ENCODE data around the gene ITGB5. TPM values are rescaled to one million over a fixed set of nuclear protein-coding genes. Genes with fewer than 3 reads are reported as not detected.
"Not testable (repeated sequence)": the region's sequence is repeated elsewhere in the genome, so short reads cannot be mapped to it uniquely, and the experiment has no call there.

ITGB5 gene
- total RNA-seq, 5 donors from 2014 or later (not counting 1 experiment from before 2014, with no cell fraction given): 1.2 to 2.5 (median 1.7) TPM

DNA sequence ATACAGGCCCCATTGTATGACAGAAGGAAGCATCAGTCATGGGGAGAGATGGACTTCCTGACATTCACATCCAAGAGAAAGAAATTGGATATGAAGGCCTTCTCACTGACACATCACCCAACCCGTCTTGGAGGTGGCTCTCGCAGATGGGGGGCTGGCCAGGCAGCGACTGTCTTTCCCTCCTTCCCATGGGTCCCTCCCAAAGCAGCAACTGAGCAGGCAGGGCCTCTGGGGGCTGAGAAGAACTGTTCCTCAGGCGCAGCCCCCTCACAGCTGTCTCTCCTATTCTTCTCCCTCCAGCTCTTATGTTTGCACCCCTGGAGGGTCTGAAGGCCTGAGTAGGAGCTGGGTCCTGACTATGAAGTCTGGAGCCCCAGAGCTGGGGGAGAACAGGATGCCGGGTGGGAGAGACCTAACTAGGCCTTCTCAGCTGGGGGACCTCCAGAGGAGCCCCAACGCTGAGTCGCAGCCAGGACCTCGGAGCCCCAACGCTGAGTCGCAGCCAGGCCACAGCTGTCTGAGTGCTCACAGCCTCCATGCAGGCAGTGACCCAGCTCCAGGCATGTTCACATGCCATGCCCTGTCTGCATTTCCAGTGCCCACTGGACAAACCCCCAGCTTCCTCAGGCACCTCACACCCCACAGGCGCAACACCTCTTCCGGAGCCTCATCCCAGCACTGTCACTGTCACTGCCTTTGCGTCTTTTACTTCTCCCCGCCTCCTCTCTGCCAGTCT lies 127.3 kb downstream of the ITGB5 start:
- ChIA-PET POLR2A (interaction anchor here in 1 of 2 donors (0.6 kb wide), 1 partner anchor 140 kb away, joined by 6 read pairs; no protein-coding TSS in a partner anchor), CTCF (interaction anchor here (1.0 to 6.6 kb wide), 8 partner anchors 11 to 826 kb away, joined by 3 to 89 read pairs (median 5); no protein-coding TSS in a partner anchor)
- ATAC-seq (replicated peaks in 1 of 4) (no peak), DNase-seq (no peak)
- Histone ChIP-seq H3K27ac (ENCODE audit: low read length) (no peak overlapping the region), H3K9me3 (no peaks in the 10 kb centered on the region), H3K4me3 (ENCODE audit: control insufficient read depth in 1 of 2, extremely low read depth in 1 of 2, low read length in 1 of 2) (no peak overlapping the region), H3K4me1 (ENCODE audit: control insufficient read depth in 1 of 2, extremely low read depth in 1 of 2, insufficient read depth in 2 of 2, low read length in 2 of 2) (peaks cover 0 to 7% of the 10 kb centered on the region in 2 experiments), H3K27me3 (replicated peaks in 1 of 2; ENCODE audit: control insufficient read depth in 2 of 2, extremely low read depth in 1 of 2, insufficient read depth in 2 of 2, low read length in 1 of 2) (peaks cover 0 to 13% of the 10 kb centered on the region in 2 experiments), H3K36me3 (ENCODE audit: control insufficient read depth in 2 of 2, extremely low read depth in 1 of 2, insufficient read depth in 1 of 2, low read length in 1 of 2) (no peaks in the 10 kb centered on the region)
- 89% methylated on average over 9 of the region's 14 CpGs for WGBS (ENCODE audit: insufficient coverage)
- Mint-ChIP-seq H3K27me3 (peaks cover 0 to 1% of the 10 kb centered on the region in 2 donors), H3K4me1 (peaks cover 4 to 7% (median 6%) of the 10 kb centered on the region in 3 donors), H3K9me3 (no peaks in the 10 kb centered on the region), H3K36me3 (no peaks in the 10 kb centered on the region), H3K4me3 (no peak overlapping the region), H3K27ac (no peak overlapping the region)

DNA sequence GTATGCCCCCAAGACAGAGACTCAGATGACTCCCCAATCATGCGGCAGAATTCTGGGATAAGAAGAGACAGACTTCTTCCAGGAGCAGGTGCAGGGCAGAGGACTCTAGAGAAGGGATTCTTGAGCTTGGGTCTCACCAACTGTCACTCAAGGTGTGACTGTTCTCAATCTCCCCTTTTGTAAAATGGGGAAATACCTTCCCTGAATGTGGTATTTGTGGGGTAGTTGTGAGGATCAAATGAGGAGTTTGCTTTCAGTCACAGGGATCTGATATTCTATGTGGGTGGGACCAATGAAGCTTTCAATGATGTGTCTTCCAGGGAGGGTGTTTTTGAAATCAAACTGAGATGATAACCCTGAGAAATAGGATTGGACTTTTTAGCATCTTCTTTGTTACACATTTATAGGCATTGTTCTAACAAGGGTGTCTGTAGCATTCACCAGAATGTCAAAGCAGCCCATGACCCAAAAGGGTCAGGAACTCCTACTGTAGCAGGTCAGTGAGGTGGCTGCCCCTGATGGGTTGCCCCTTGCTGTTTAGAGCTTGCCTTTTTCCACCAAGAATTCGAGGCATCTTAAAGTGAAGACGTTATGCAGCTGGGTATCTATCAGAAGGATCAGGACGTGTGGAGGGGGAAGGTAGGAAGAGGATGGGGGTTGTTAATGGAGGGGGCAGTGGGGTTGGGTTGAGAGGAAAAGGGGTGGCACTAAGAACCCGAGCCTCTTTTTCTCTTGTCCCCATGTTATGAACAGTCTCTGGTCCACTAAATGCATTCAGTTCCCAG lies 128.1 kb downstream of the ITGB5 start:
- ChIA-PET POLR2A (interaction anchor here in 1 of 2 donors (0.6 kb wide), 1 partner anchor 50 kb away, joined by 6 read pairs; no protein-coding TSS in a partner anchor), CTCF (interaction anchor here (0.6 to 6.6 kb wide), 7 partner anchors 70 to 826 kb away, joined by 3 to 89 read pairs (median 3); no protein-coding TSS in a partner anchor)
- Histone ChIP-seq H3K4me3 (ENCODE audit: control insufficient read depth in 1 of 2, extremely low read depth in 1 of 2, low read length in 1 of 2) (no peak overlapping the region), H3K9me3 (no peaks in the 10 kb centered on the region), H3K27ac (ENCODE audit: low read length) (no peak overlapping the region), H3K4me1 (ENCODE audit: control insufficient read depth in 1 of 2, extremely low read depth in 1 of 2, insufficient read depth in 2 of 2, low read length in 2 of 2) (peaks cover 0 to 7% of the 10 kb centered on the region in 2 experiments), H3K36me3 (ENCODE audit: control insufficient read depth in 2 of 2, extremely low read depth in 1 of 2, insufficient read depth in 1 of 2, low read length in 1 of 2) (no peaks in the 10 kb centered on the region), H3K27me3 (replicated peaks in 1 of 2; ENCODE audit: control insufficient read depth in 2 of 2, extremely low read depth in 1 of 2, insufficient read depth in 2 of 2, low read length in 1 of 2) (peaks cover 0 to 10% of the 10 kb centered on the region in 2 experiments)
- no peak overlapping the region for H3K27ac Mint-ChIP-seq
- no peak for ATAC-seq (replicated peaks in 1 of 4)
- peaks cover 4 to 7% (median 6%) of the 10 kb centered on the region in 3 donors for H3K4me1 Mint-ChIP-seq
- no peak for DNase-seq
- no peak overlapping the region for H3K4me3 Mint-ChIP-seq
- no peaks in the 10 kb centered on the region for H3K9me3 Mint-ChIP-seq
- H3K36me3 Mint-ChIP-seq: no peaks in the 10 kb centered on the region
- peaks cover 0 to 1% of the 10 kb centered on the region in 2 donors for H3K27me3 Mint-ChIP-seq
- no CpG with 5 or more reads among the region's 5 CpGs for WGBS (ENCODE audit: insufficient coverage)

DNA sequence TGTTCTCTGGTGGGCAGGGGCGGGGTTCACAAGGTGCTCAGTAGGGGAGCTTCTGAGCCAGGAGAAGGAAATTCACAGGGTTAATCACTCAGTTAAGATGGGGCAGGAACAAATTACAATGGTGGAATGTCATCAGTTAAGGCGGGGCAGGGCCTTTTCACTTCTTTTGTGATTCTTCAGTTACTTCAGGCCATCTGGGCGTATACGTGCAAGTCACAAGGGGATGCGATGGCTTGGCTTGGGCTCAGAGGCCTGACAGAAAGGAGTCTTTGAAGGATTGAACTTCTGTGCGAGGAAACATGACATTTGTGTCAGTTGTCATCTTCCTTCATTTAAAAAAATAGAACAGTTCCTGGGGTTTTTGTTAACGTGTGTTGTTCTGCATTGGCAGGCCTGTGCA lies 129.2 kb downstream of the ITGB5 start:
- H3K9me3 Mint-ChIP-seq; POLR2A ChIA-PET; H3K27me3 Mint-ChIP-seq; H3K36me3 Mint-ChIP-seq; H3K27ac ChIP-seq (ENCODE audit: low read length); DNase-seq; H3K4me1 ChIP-seq (ENCODE audit: control insufficient read depth in 1 of 2, extremely low read depth in 1 of 2, insufficient read depth in 2 of 2, low read length in 2 of 2); H3K9me3 ChIP-seq; H3K27ac Mint-ChIP-seq; H3K4me3 Mint-ChIP-seq; ATAC-seq (replicated peaks in 1 of 4); H3K4me3 ChIP-seq (ENCODE audit: control insufficient read depth in 1 of 2, extremely low read depth in 1 of 2, low read length in 1 of 2); H3K27me3 ChIP-seq (replicated peaks in 1 of 2; ENCODE audit: control insufficient read depth in 2 of 2, extremely low read depth in 1 of 2, insufficient read depth in 2 of 2, low read length in 1 of 2); H3K4me1 Mint-ChIP-seq; H3K36me3 ChIP-seq (ENCODE audit: control insufficient read depth in 2 of 2, extremely low read depth in 1 of 2, insufficient read depth in 1 of 2, low read length in 1 of 2): not testable (repeated sequence)
- CTCF ChIA-PET: interaction anchor here in 1 of 2 donors (6.6 kb wide), 1 partner anchor 144 kb away, joined by 89 read pairs; no protein-coding TSS in a partner anchor
- WGBS (ENCODE audit: insufficient coverage): 100% methylated on average over 2 of the region's 7 CpGs

DNA sequence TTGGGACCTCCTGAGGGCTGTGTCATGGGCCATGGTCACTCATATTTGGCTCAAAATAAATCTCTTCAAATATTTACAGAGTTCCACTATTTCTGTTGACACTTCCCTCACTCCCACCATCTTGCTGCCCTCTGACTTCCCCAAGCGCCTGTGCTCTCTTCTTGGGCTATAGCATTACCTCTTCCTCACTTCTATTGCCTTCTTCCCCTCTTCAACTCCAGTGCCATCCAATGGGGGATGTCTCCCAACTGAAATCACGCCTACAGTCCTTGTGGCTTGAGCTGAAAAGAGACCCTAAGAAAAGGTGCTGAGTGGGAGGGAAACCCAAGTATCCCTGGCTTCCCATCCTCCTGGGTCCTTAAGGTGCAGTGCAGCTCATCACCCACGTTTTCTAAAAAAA lies 135.1 kb downstream of the ITGB5 start:
- no peaks in the 10 kb centered on the region for H3K4me1 ChIP-seq (ENCODE audit: control insufficient read depth in 1 of 2, extremely low read depth in 1 of 2, insufficient read depth in 2 of 2, low read length in 2 of 2)
- H3K4me3 Mint-ChIP-seq: no peak overlapping the region
- WGBS (ENCODE audit: insufficient coverage): 80% methylated on average over 2 of the region's 3 CpGs
- no peak overlapping the region for H3K27ac ChIP-seq (ENCODE audit: low read length)
- DNase-seq (no peak), ATAC-seq (replicated peaks in 1 of 4) (no peak)
- H3K36me3 ChIP-seq (ENCODE audit: control insufficient read depth in 2 of 2, extremely low read depth in 1 of 2, insufficient read depth in 1 of 2, low read length in 1 of 2): peaks cover 2 to 3% of the 10 kb centered on the region in 2 donors
- no peaks in the 10 kb centered on the region for H3K36me3 Mint-ChIP-seq
- no peaks in the 10 kb centered on the region for H3K9me3 Mint-ChIP-seq
- ChIA-PET CTCF (interaction anchor here in 1 of 2 donors (1.2 kb wide), 1 partner anchor 9 kb away, joined by 3 read pairs; no protein-coding TSS in a partner anchor), POLR2A (no interaction called here)
- no peaks in the 10 kb centered on the region for H3K4me1 Mint-ChIP-seq
- H3K9me3 ChIP-seq: no peaks in the 10 kb centered on the region
- no peak overlapping the region for H3K4me3 ChIP-seq (ENCODE audit: control insufficient read depth in 1 of 2, extremely low read depth in 1 of 2, low read length in 1 of 2)
- no peak overlapping the region for H3K27ac Mint-ChIP-seq
- H3K27me3 ChIP-seq (replicated peaks in 1 of 2; ENCODE audit: control insufficient read depth in 2 of 2, extremely low read depth in 1 of 2, insufficient read depth in 2 of 2, low read length in 1 of 2): no peaks in the 10 kb centered on the region
- peaks cover 0 to 4% of the 10 kb centered on the region in 2 donors for H3K27me3 Mint-ChIP-seq

DNA sequence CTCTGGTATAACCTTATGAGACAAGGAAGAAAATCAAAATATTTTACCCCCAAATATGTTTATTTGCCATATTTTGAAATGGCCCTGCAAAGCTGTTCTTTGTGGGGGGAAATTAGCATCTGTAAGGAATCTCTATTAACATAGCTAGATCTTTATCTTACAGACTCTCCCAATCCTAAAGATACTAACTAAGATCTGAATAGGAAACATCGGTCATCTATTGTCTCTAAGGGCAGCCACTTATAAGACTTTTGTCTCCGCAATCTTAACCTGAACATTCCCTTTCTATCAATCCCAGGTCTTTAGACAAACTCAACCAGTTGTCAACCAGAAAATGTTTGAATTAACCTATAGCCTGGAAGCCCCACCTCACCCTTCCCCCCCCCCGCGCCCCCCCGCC lies 135.7 kb downstream of the ITGB5 start:
- Histone ChIP-seq H3K36me3 (ENCODE audit: control insufficient read depth in 2 of 2, extremely low read depth in 1 of 2, insufficient read depth in 1 of 2, low read length in 1 of 2) (peaks cover 3 to 7% of the 10 kb centered on the region in 2 donors), H3K27me3 (replicated peaks in 1 of 2; ENCODE audit: control insufficient read depth in 2 of 2, extremely low read depth in 1 of 2, insufficient read depth in 2 of 2, low read length in 1 of 2) (no peaks in the 10 kb centered on the region), H3K9me3 (no peaks in the 10 kb centered on the region), H3K4me3 (ENCODE audit: control insufficient read depth in 1 of 2, extremely low read depth in 1 of 2, low read length in 1 of 2) (no peak overlapping the region), H3K4me1 (ENCODE audit: control insufficient read depth in 1 of 2, extremely low read depth in 1 of 2, insufficient read depth in 2 of 2, low read length in 2 of 2) (no peaks in the 10 kb centered on the region), H3K27ac (ENCODE audit: low read length) (no peak overlapping the region)
- DNase-seq (no peak), ATAC-seq (replicated peaks in 1 of 4) (no peak)
- H3K27me3 Mint-ChIP-seq: peaks cover 0 to 4% of the 10 kb centered on the region in 2 donors
- WGBS (ENCODE audit: insufficient coverage): no CpG with 5 or more reads among the region's 5 CpGs
- peaks cover 1% of the 10 kb centered on the region for H3K36me3 Mint-ChIP-seq
- ChIA-PET CTCF (interaction anchor here in 1 of 2 donors (1.2 kb wide), 1 partner anchor 10 kb away, joined by 3 read pairs; no protein-coding TSS in a partner anchor), POLR2A (no interaction called here)
- H3K4me3 Mint-ChIP-seq: no peak overlapping the region
- no peaks in the 10 kb centered on the region for H3K4me1 Mint-ChIP-seq
- H3K27ac Mint-ChIP-seq: no peak overlapping the region
- no peaks in the 10 kb centered on the region for H3K9me3 Mint-ChIP-seq

DNA sequence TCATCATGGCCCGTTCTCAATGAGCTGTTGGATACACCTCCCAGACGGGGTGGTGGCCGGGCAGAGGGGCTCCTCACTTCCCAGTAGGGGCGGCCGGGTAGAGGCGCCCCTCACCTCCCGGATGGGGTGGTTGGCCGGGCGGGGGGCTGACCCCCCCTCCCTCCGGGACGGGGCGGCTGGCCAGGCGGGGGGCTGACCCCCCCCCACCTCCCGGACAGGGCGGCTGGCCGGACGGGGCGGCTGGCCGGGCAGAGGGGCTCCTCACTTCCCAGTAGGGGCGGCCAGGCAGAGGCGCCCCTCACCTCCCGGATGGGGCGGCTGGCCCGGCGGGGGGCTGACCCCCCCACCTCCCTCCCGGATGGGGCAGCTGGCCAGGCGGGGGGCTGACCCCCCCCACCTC lies 137.3 kb downstream of the ITGB5 start:
- H3K27ac Mint-ChIP-seq; H3K9me3 ChIP-seq; CTCF ChIA-PET; H3K4me1 ChIP-seq (ENCODE audit: control insufficient read depth in 1 of 2, extremely low read depth in 1 of 2, insufficient read depth in 2 of 2, low read length in 2 of 2); POLR2A ChIA-PET; H3K4me1 Mint-ChIP-seq; H3K4me3 ChIP-seq (ENCODE audit: control insufficient read depth in 1 of 2, extremely low read depth in 1 of 2, low read length in 1 of 2); H3K9me3 Mint-ChIP-seq; DNase-seq; H3K27me3 ChIP-seq (replicated peaks in 1 of 2; ENCODE audit: control insufficient read depth in 2 of 2, extremely low read depth in 1 of 2, insufficient read depth in 2 of 2, low read length in 1 of 2); H3K27ac ChIP-seq (ENCODE audit: low read length); H3K27me3 Mint-ChIP-seq; H3K36me3 Mint-ChIP-seq; ATAC-seq (replicated peaks in 1 of 4); H3K4me3 Mint-ChIP-seq: not testable (repeated sequence)
- peaks cover 10 to 12% of the 10 kb centered on the region in 2 donors for H3K36me3 ChIP-seq (ENCODE audit: control insufficient read depth in 2 of 2, extremely low read depth in 1 of 2, insufficient read depth in 1 of 2, low read length in 1 of 2)
- no CpG with 5 or more reads among the region's 27 CpGs for WGBS (ENCODE audit: insufficient coverage)

All from T-cell (primary cell).